H1 (cell line): Measurements from ENCODE around the gene FRMD4A.

Experiments
- EZH2 ChIP-seq: fragments of 200-600 bp; sonication (generic); IDR thresholded peaks from 2 replicates; pipeline ENCODE4 v1.7.1; 2012; ENCODE audit warnings: low read depth, mild to moderate bottlenecking, moderate library complexity, low read length, inconsistent platforms; ENCODE audit not compliant: severe bottlenecking
- GTF2F1 ChIP-seq: IDR thresholded peaks from 2 replicates; pipeline ENCODE4 v1.6.1; 2012; ENCODE audit warnings: low read depth, low read length, improper control_type of control experiment, borderline replicate concordance
- POLR2A ChIP-seq, 2 experiments: IDR thresholded peaks; 1 replicate in 1 of 2; 2 replicates in 1 of 2; pipeline ENCODE4 v1.6.1; 2011; ENCODE audit warnings: low read depth in 2 of 2, low read length in 2 of 2, mild to moderate bottlenecking in 2 of 2; ENCODE audit errors: control extremely low read depth in 1 of 2
- POLR2AphosphoS5 ChIP-seq: IDR thresholded peaks from 2 replicates; pipeline ENCODE4 v1.6.1; 2011; ENCODE audit warnings: low read depth, low read length
- SIN3A ChIP-seq, 2 experiments: IDR thresholded peaks in 1 of 2; conservative IDR thresholded peaks in 1 of 2; 2 replicates each; pipeline ENCODE4 v1.6.1; 2011 to 2012; ENCODE audit warnings: low read length in 2 of 2, improper control_type of control experiment in 1 of 2, low read depth in 1 of 2, mild to moderate bottlenecking in 1 of 2
- SP1 ChIP-seq: IDR thresholded peaks from 2 replicates; pipeline ENCODE4 v1.6.1; 2011; ENCODE audit warnings: low read depth, low read length
- TF ChIP-seq, protein P1 (sequence below), 3 experiments: IDR thresholded peaks; 1 replicate in 2 of 3; 2 replicates in 1 of 3; pipeline versions ENCODE4 v1.5.1 to v1.6.1; 2011; ENCODE audit warnings: low read length in 3 of 3, mild to moderate bottlenecking in 3 of 3, inconsistent platforms in 2 of 3, low read depth in 1 of 3, moderate library complexity in 1 of 3; ENCODE audit not compliant: insufficient read depth in 1 of 3; ENCODE audit errors: control extremely low read depth in 1 of 3
- TF ChIP-seq, protein P2 (sequence below): IDR thresholded peaks from 2 replicates; pipeline ENCODE4 v1.6.1; 2011; ENCODE audit warnings: low read length, improper control_type of control experiment
- TF ChIP-seq, protein P3 (sequence below): IDR thresholded peaks from 2 replicates; pipeline ENCODE4 v1.6.1; 2012; ENCODE audit warnings: inconsistent platforms
- TF ChIP-seq, protein P4 (sequence below): IDR thresholded peaks from 2 replicates; pipeline ENCODE4 v1.6.1; 2011; ENCODE audit warnings: low read depth, mild to moderate bottlenecking, low read length; ENCODE audit not compliant: insufficient read depth

DNA sequence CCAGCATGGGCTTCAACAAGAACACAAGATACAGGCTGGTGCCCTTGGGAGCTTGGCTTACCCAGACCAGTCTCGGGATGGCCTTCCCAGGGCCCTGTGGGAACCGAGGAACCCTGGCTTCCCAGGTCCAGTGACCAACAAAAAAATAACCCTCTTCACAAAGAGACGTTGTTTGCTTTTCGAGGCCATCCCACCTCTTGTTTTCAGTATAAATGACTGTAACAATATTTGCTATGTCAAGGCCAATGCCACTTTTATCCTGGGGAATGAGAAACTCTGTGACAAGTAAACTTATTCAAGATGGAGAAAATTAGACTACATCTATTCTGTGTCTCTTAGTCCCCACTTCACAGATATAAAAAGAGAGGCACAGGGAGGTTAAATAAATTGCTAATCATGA lies 605.1 kb downstream of the FRMD4A start:
- TF ChIP-seq, protein P1, sequence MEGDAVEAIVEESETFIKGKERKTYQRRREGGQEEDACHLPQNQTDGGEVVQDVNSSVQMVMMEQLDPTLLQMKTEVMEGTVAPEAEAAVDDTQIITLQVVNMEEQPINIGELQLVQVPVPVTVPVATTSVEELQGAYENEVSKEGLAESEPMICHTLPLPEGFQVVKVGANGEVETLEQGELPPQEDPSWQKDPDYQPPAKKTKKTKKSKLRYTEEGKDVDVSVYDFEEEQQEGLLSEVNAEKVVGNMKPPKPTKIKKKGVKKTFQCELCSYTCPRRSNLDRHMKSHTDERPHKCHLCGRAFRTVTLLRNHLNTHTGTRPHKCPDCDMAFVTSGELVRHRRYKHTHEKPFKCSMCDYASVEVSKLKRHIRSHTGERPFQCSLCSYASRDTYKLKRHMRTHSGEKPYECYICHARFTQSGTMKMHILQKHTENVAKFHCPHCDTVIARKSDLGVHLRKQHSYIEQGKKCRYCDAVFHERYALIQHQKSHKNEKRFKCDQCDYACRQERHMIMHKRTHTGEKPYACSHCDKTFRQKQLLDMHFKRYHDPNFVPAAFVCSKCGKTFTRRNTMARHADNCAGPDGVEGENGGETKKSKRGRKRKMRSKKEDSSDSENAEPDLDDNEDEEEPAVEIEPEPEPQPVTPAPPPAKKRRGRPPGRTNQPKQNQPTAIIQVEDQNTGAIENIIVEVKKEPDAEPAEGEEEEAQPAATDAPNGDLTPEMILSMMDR (IDR thresholded peaks at IDR 0.05; ENCODE audit: control extremely low read depth in 1 of 3, insufficient read depth in 1 of 3, low read depth in 1 of 3, low read length in 3 of 3), result no peak
- TF ChIP-seq, protein P2, sequence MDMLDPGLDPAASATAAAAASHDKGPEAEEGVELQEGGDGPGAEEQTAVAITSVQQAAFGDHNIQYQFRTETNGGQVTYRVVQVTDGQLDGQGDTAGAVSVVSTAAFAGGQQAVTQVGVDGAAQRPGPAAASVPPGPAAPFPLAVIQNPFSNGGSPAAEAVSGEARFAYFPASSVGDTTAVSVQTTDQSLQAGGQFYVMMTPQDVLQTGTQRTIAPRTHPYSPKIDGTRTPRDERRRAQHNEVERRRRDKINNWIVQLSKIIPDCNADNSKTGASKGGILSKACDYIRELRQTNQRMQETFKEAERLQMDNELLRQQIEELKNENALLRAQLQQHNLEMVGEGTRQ, result no peak
- TF ChIP-seq SIN3A (conservative IDR thresholded peaks at IDR 0.05 in 1 of 2, IDR thresholded peaks at IDR 0.05 in 1 of 2; ENCODE audit: low read depth in 1 of 2, low read length in 2 of 2) (no peak), EZH2 (no peak), POLR2AphosphoS5 (no peak), GTF2F1 (no peak), POLR2A (IDR thresholded peaks at IDR 0.05; ENCODE audit: control extremely low read depth in 1 of 2, low read depth in 2 of 2, low read length in 2 of 2) (no peak), SP1 (no peak)
- TF ChIP-seq, protein P3, sequence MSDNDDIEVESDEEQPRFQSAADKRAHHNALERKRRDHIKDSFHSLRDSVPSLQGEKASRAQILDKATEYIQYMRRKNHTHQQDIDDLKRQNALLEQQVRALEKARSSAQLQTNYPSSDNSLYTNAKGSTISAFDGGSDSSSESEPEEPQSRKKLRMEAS, result no peak
- TF ChIP-seq, protein P4, sequence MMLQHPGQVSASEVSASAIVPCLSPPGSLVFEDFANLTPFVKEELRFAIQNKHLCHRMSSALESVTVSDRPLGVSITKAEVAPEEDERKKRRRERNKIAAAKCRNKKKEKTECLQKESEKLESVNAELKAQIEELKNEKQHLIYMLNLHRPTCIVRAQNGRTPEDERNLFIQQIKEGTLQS, result no peak
